Posterior cingulate gyrus (tissue), 11 donors: ENCODE results near the gene ANAPC15.

Experiments used
- DNase-seq, 10 donors: peaks; one replicate each; pipeline versions ENCODE4 v3.0.0 to v3.0.0-alpha.2; 2020 to 2021; ENCODE audit warnings: mixed read lengths in 3 of 10
- intact Hi-C: fragments of 100-400 bp; cut with DNase I; formaldehyde crosslinking; loops from one replicate; pipeline ENCODE4 v1.15.1; 2023

Gene ANAPC15

GRCh38 chr11:72066855-72067254 lies 45.6 kb downstream of the ANAPC15 start:
- intact Hi-C loops, result no loop called here
- no peak for DNase-seq

DNA sequence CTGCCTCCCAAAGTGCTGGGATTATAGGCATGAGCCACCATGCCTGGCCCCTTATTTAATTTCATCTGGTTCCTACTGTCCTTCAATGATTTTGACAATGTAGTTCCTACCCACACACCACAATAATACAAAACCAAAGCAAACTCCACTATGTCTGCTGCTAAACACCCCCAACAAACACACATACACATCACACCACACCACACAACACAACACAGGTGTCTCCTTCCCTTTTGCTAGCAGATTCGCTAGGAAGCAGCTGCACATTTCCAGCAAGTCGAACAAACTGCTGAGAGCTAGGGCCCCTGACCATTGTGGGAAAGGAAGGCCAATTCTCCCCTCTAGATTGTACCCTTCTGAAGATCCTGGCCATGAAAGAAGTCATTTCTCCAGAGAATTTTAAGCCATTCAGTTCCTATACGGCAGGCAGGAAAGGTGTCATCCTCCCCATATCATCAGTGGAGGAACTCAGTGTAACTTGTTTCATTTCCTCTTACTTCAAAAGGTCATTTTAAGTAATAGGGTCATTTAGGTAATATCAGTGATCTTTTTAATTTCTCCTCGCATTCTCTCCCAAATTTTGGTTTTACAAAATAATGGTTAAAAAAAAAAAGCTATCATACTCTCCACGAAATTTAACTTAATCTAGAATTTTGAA lies 50.6 kb downstream of the ANAPC15 start:
- intact Hi-C loops, result no loop called here
- no peak for DNase-seq
